HCT116 (cell line): ENCODE measurements around the gene IMMT. TPM values are rescaled to one million over a fixed set of nuclear protein-coding genes. Genes with fewer than 3 reads are reported as not detected.

Experiments
- ATAC-seq: fragments of 200-7000 bp; cut with Tn5 transposase; 2 replicates; pipeline ENCODE4 v1.9.1; 2020; ENCODE audit warnings: mild to moderate bottlenecking, moderate library complexity
- BruUV-seq: library from RNA; stranded (reverse); fragments of 400-500 nt; replicated peaks from 2 replicates; lab custom pipeline; 2021; lab: Mats Ljungman, UMichigan
- CTCF ChIA-PET: fragments of 300-600 bp; sonication (Branson Sonifier 250); formaldehyde crosslinking; loops from one replicate; lab custom pipeline; 2021; ENCODE audit warnings: antibody characterized with exemption; lab: Charles Lee
- POLR2A ChIA-PET: fragments of 300-600, 350-600 bp; sonication (Branson Sonifier 250); formaldehyde crosslinking; loops from one replicate; lab custom pipeline; 2021; ENCODE audit warnings: antibody characterized with exemption; lab: Charles Lee
- RAD21 ChIA-PET, 2 experiments: fragments of 300-600 bp; sonication (Branson Sonifier 250); formaldehyde crosslinking; loops; one replicate each; lab custom pipeline; 2023; ENCODE audit warnings: low total read pairs in 2 of 2; ENCODE audit not compliant: uncharacterized antibody in 2 of 2, unreplicated experiment in 2 of 2, low non-redundant PET in 1 of 2; lab: Charles Lee
- DNase-seq: peaks from one replicate; pipeline ENCODE4 v3.0.0-alpha.2; 2010; ENCODE audit warnings: low read depth, low spot score
- H2AFZ ChIP-seq: fragments of 200-600 bp; shearing (Covaris generic), sonication (generic); 2 replicates; pipeline ENCODE4 v1.6.1; 2017; ENCODE audit warnings: low read depth, mixed run types, mixed read lengths, antibody characterized with exemption, low read length; ENCODE audit not compliant: poor library complexity, severe bottlenecking
- H3K27ac ChIP-seq: 2 replicates; pipeline ENCODE4 v1.5.1; 2012; ENCODE audit warnings: low read depth, low read length
- H3K27me3 ChIP-seq: fragments of 200-600 bp; sonication (generic); 2 replicates; pipeline ENCODE4 v1.6.1; 2016; ENCODE audit warnings: mixed run types, low read length, mixed read lengths; ENCODE audit not compliant: insufficient read depth
- H3K36me3 ChIP-seq, 2 experiments: fragments of 200-500 bp in 1 of 2; fragments of 200-600 bp in 1 of 2; sonication (Bioruptor generic) in 1 of 2; sonication (generic) in 1 of 2; 2 replicates each; pipeline versions ENCODE4 v1.5.1 to v1.6.1; 2014 to 2016; ENCODE audit warnings: low read length in 2 of 2, inconsistent platforms in 1 of 2, mixed read lengths in 1 of 2, mixed run types in 1 of 2; ENCODE audit not compliant: insufficient read depth in 2 of 2, control insufficient read depth in 1 of 2
- H3K4me1 ChIP-seq, 2 experiments: fragments of 200-600 bp in 1 of 2; sonication (generic) in 1 of 2; 2 replicates each; pipeline versions ENCODE4 v1.5.1 to v1.6.1; 2012 to 2017; ENCODE audit warnings: low read length in 2 of 2, inconsistent platforms in 1 of 2, mild to moderate bottlenecking in 1 of 2, mixed read lengths in 1 of 2, mixed run types in 1 of 2, moderate library complexity in 1 of 2; ENCODE audit not compliant: insufficient read depth in 2 of 2, control insufficient read depth in 1 of 2
- H3K4me2 ChIP-seq: fragments of 200-600 bp; sonication (generic); 2 replicates; pipeline ENCODE4 v1.6.1; 2017; ENCODE audit warnings: mixed run types, low read length, mixed read lengths
- H3K4me3 ChIP-seq, 2 experiments: fragments of 200-600 bp in 1 of 2; sonication (generic) in 1 of 2; replicated peaks in 1 of 2; 2 replicates each; pipeline ENCODE4 v1.5.1; 2011 to 2016; ENCODE audit warnings: low read length in 2 of 2, control low read depth in 1 of 2, low read depth in 1 of 2, mild to moderate bottlenecking in 1 of 2, mixed read lengths in 1 of 2, mixed run types in 1 of 2
- H3K79me2 ChIP-seq: fragments of 200-600 bp; sonication (generic); 2 replicates; pipeline ENCODE4 v1.6.1; 2017; ENCODE audit warnings: mild to moderate bottlenecking, mixed run types, low read length, moderate library complexity, mixed read lengths; ENCODE audit not compliant: insufficient read depth
- H3K9ac ChIP-seq: fragments of 200-600 bp; sonication (generic); 2 replicates; pipeline ENCODE4 v1.6.1; 2016; ENCODE audit warnings: low read length, mixed read lengths
- H3K9me2 ChIP-seq: fragments of 200-600 bp; sonication (generic), shearing (Covaris generic); 2 replicates; pipeline ENCODE4 v1.6.1; 2017; ENCODE audit warnings: mixed run types, mild to moderate bottlenecking, moderate library complexity; ENCODE audit not compliant: insufficient read depth
- H3K9me3 ChIP-seq, 2 experiments: fragments of 200-500 bp in 1 of 2; fragments of 200-600 bp in 1 of 2; sonication (Bioruptor generic) in 1 of 2; sonication (generic) in 1 of 2; 2 replicates each; pipeline ENCODE4 v1.6.1; 2014 to 2017; ENCODE audit warnings: low read length in 2 of 2, mixed read lengths in 2 of 2, inconsistent platforms in 1 of 2, low read depth in 1 of 2, mild to moderate bottlenecking in 1 of 2, mixed run types in 1 of 2, moderate library complexity in 1 of 2; ENCODE audit not compliant: control insufficient read depth in 1 of 2, insufficient read depth in 1 of 2
- H4K20me1 ChIP-seq: fragments of 200-600 bp; sonication (generic), shearing (Covaris generic); 2 replicates; pipeline ENCODE4 v1.6.1; 2017; ENCODE audit warnings: mixed run types, mild to moderate bottlenecking, moderate library complexity; ENCODE audit not compliant: insufficient read depth
- CBX3 ChIP-seq: IDR thresholded peaks from 2 replicates; pipeline ENCODE4 v1.6.1; 2012; ENCODE audit warnings: low read depth
- EGR1 ChIP-seq: IDR thresholded peaks from 2 replicates; pipeline ENCODE4 v1.6.1; 2012; ENCODE audit warnings: low read depth
- EZH2 ChIP-seq: fragments of 200-600 bp; sonication (generic); IDR thresholded peaks from 2 replicates; pipeline ENCODE4 v1.6.1; 2017; ENCODE audit warnings: antibody characterized with exemption, mixed run types
- JUND ChIP-seq: IDR thresholded peaks from 2 replicates; pipeline ENCODE4 v1.6.1; 2012
- POLR2A ChIP-seq: IDR thresholded peaks from 2 replicates; pipeline ENCODE4 v1.7.0; 2011; ENCODE audit warnings: borderline replicate concordance; ENCODE audit not compliant: insufficient read depth, insufficient read length; ENCODE audit errors: extremely low read depth
- POLR2AphosphoS5 ChIP-seq: IDR thresholded peaks from 2 replicates; pipeline ENCODE4 v1.6.1; 2011; ENCODE audit warnings: mild to moderate bottlenecking, low read depth, low read length, moderate library complexity
- RAD21 ChIP-seq: IDR thresholded peaks from 2 replicates; pipeline ENCODE4 v1.6.1; 2012; ENCODE audit warnings: low read depth, mild to moderate bottlenecking
- SIN3A ChIP-seq: IDR thresholded peaks from 2 replicates; pipeline ENCODE4 v1.6.1; 2012; ENCODE audit warnings: low read depth
- SP1 ChIP-seq: IDR thresholded peaks from 2 replicates; pipeline ENCODE4 v1.6.1; 2012; ENCODE audit warnings: low read depth
- SRF ChIP-seq: IDR thresholded peaks from 2 replicates; pipeline ENCODE4 v1.6.1; 2012; ENCODE audit warnings: low read depth
- TCF7L2 ChIP-seq: IDR thresholded peaks from 2 replicates; pipeline ENCODE4 v1.7.0; 2011; ENCODE audit warnings: borderline replicate concordance, inconsistent platforms; ENCODE audit not compliant: insufficient read depth, insufficient read length; ENCODE audit errors: extremely low read depth
- YY1 ChIP-seq: IDR thresholded peaks from 2 replicates; pipeline ENCODE4 v1.6.1; 2011; ENCODE audit warnings: low read length, low read depth, moderate library complexity, mild to moderate bottlenecking; ENCODE audit not compliant: insufficient replicate concordance; ENCODE audit errors: extremely low read depth
- ZFX ChIP-seq: fragments of 450-650 bp; IDR thresholded peaks from 2 replicates; pipeline ENCODE4 v1.6.1; 2017
- ZNF274 ChIP-seq: fragments of 200-500 bp; sonication (Bioruptor generic); IDR thresholded peaks from 2 replicates; pipeline ENCODE4 v1.6.1; 2014; ENCODE audit warnings: mild to moderate bottlenecking, low read depth, low read length, inconsistent platforms
- intact Hi-C: fragments of 100-400 bp; cut with micrococcal nuclease; formaldehyde crosslinking; loops from 2 replicates; pipeline ENCODE4 v1.10.0; 2022
- total RNA-seq: library from RNA; stranded (reverse); gene quantifications from one replicate; pipeline ENCODE4 v1.2.1, GENCODE V29; 2021; ENCODE audit not compliant: unreplicated experiment
- TF ChIP-seq, protein P1 (sequence below), 3 experiments: fragments of 200-600 bp in 1 of 3; sonication (generic) in 1 of 3; IDR thresholded peaks in 2 of 3; conservative IDR thresholded peaks in 1 of 3; 2 replicates each; pipeline ENCODE4 v1.5.1; 2012 to 2017; ENCODE audit warnings: low read depth in 2 of 3, low read length in 2 of 3, antibody characterized with exemption in 1 of 3, borderline replicate concordance in 1 of 3, control low read depth in 1 of 3, mild to moderate bottlenecking in 1 of 3, mixed read lengths in 1 of 3, mixed run types in 1 of 3, moderate library complexity in 1 of 3; ENCODE audit not compliant: insufficient read depth in 1 of 3

The IMMT gene
- total RNA-seq, 1 experiment from 2014 or later, result 125 TPM

DNA sequence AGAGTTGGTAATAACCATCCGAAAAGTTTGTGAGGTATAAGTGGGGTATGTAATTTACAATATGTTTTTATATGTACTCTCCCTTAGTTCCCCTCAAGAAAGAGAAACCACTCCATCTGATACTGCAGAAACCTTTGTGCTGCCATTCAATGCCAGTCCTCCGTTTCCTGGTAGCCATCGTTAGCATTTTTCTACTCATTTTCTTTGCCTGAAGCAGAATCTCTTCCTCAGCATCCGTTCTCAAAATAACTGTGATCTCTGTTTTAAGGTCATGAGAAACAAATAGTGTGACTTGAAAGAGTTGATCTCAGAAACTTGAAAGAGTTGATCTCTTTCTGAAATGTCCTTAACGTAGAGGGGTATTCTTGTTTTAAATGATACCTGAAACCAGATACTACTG, 88.2 kb downstream of the IMMT start:
- peak overlapping the region; percentile 89 to 95 for H3K4me3 ChIP-seq
- TF ChIP-seq SP1 (no peak), ZFX (no peak), SIN3A (no peak), YY1 (no peak), ZNF274 (no peak), POLR2A (no peak), SRF (no peak), CBX3 (no peak), POLR2AphosphoS5 (no peak), EZH2 (no peak), JUND (no peak), EGR1 (no peak), RAD21 (no peak), TCF7L2 (no peak)
- TF ChIP-seq, protein P1, sequence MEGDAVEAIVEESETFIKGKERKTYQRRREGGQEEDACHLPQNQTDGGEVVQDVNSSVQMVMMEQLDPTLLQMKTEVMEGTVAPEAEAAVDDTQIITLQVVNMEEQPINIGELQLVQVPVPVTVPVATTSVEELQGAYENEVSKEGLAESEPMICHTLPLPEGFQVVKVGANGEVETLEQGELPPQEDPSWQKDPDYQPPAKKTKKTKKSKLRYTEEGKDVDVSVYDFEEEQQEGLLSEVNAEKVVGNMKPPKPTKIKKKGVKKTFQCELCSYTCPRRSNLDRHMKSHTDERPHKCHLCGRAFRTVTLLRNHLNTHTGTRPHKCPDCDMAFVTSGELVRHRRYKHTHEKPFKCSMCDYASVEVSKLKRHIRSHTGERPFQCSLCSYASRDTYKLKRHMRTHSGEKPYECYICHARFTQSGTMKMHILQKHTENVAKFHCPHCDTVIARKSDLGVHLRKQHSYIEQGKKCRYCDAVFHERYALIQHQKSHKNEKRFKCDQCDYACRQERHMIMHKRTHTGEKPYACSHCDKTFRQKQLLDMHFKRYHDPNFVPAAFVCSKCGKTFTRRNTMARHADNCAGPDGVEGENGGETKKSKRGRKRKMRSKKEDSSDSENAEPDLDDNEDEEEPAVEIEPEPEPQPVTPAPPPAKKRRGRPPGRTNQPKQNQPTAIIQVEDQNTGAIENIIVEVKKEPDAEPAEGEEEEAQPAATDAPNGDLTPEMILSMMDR (IDR thresholded peaks at IDR 0.05 in 2 of 3, conservative IDR thresholded peaks at IDR 0.05 in 1 of 3; ENCODE audit: borderline replicate concordance in 1 of 3, insufficient read depth in 1 of 3, low read depth in 2 of 3, low read length in 2 of 3), result no peak
- no TSS peak for BruUV-seq
- H3K9me3 ChIP-seq, result no peaks in the 10 kb centered on the region
- intact Hi-C loops, result loop anchor here (5.0 kb wide), 2 partner anchors 75 to 220 kb away; partner anchors contain the start of gene ST3GAL5
- H4K20me1 ChIP-seq, result peaks cover 8% of the 10 kb centered on the region; the same call in 1 of the 2 replicates
- H3K9me2 ChIP-seq, result no peaks in the 10 kb centered on the region
- DNase-seq, result no peak
- RAD21 ChIA-PET, result no interaction called here
- ATAC-seq, result no peak
- POLR2A ChIA-PET, result no interaction called here
- H3K27me3 ChIP-seq, result no peaks in the 10 kb centered on the region
- peaks cover 34 to 53% of the 10 kb centered on the region in 2 experiments for H3K36me3 ChIP-seq
- no peak overlapping the region for H2AFZ ChIP-seq
- peaks cover 6 to 21% of the 10 kb centered on the region in 2 experiments for H3K4me1 ChIP-seq
- peak overlapping the region; percentile 78 for H3K4me2 ChIP-seq
- CTCF ChIA-PET, result interaction anchor here (1.9 kb wide), 1 partner anchor 280 kb away, joined by 10 read pairs; no protein-coding TSS in a partner anchor
- no peak overlapping the region for H3K27ac ChIP-seq
- H3K79me2 ChIP-seq, result peaks cover 93% of the 10 kb centered on the region
- peak overlapping the region; percentile 88 for H3K9ac ChIP-seq
